Pons (tissue), 1 donor: ENCODE results near the gene AIFM3.
"Not testable (repeated sequence)": the region's sequence is repeated elsewhere in the genome, so short reads cannot be mapped to it uniquely, and the experiment has no call there.

ENCODE experiments used
- DNase-seq: peaks from one replicate; pipeline ENCODE4 v3.0.0-alpha.2; 2016; ENCODE audit warnings: low spot score

The AIFM3 gene

GRCh38 chr22:21003782-21004181, 36.7 kb downstream of the AIFM3 start:
- DNase-seq: no peak

GRCh38 chr22:21009208-21009607, 42.2 kb downstream of the AIFM3 start:
- DNase-seq: not testable (repeated sequence)

- DNase-seq: no peak
Observed at GRCh38 chr22:21009638-21010425, 42.8 kb downstream of the AIFM3 start.

- DNase-seq: no peak
Observed at GRCh38 chr22:21010426-21011113, 43.5 kb downstream of the AIFM3 start.

- DNase-seq: no peak
Observed at GRCh38 chr22:21012446-21013407, 45.7 kb downstream of the AIFM3 start.

GRCh38 chr22:21013657-21014201, 46.7 kb downstream of the AIFM3 start:
- DNase-seq: no peak

- peak; percentile 67 for DNase-seq
Observed at GRCh38 chr22:21014202-21014725, 47.2 kb downstream of the AIFM3 start.

- DNase-seq: no peak
Observed at GRCh38 chr22:21014726-21015465, 47.8 kb downstream of the AIFM3 start, which contains the start of gene P2RX6. Gene P2RX6 (plus strand): TSS chr22:21015165. CDS start chr22:21015175, 10 bp downstream.

- DNase-seq: no peak
Observed at GRCh38 chr22:21015466-21016006, 48.5 kb downstream of the AIFM3 start.

GRCh38 chr22:21016644-21017420, 49.8 kb downstream of the AIFM3 start:
- DNase-seq: no peak

GRCh38 chr22:21018314-21018713, 51.3 kb downstream of the AIFM3 start:
- DNase-seq: no peak

GRCh38 chr22:21020802-21021429, 53.9 kb downstream of the AIFM3 start:
- DNase-seq: no peak

- DNase-seq: no peak
Observed at GRCh38 chr22:21022507-21022906, 55.5 kb downstream of the AIFM3 start.

- no peak for DNase-seq
Observed at GRCh38 chr22:21022955-21023614, 56.0 kb downstream of the AIFM3 start.

- no peak for DNase-seq
Observed at GRCh38 chr22:21025266-21025665, 58.2 kb downstream of the AIFM3 start.

- no peak for DNase-seq
Observed at GRCh38 chr22:21025763-21026755, 59.0 kb downstream of the AIFM3 start.
